ENCODE measurements around the gene GRP.

GRCh38 chr18:59229701-59230443, 9.9 kb downstream of the GRP start:
- TF ChIP-seq CTCF (IDR thresholded peaks at IDR 0.05) (no peak), POLR2A (IDR thresholded peaks at IDR 0.05) (no peak)
